Loucy (cell line): Measurements from ENCODE around the gene DRD3.

Experiments
- H2AFZ ChIP-seq: fragments of 200-600 bp; sonication (generic); 2 replicates; pipeline ENCODE4 v1.6.0; 2016; ENCODE audit warnings: antibody characterized with exemption, mild to moderate bottlenecking, low read length, moderate library complexity
- H3F3A ChIP-seq: fragments of 200-600 bp; 2 replicates; pipeline ENCODE4 v1.6.0; 2016; ENCODE audit warnings: antibody characterized with exemption, low read depth, mild to moderate bottlenecking
- H3K27me3 ChIP-seq: fragments of 200-600 bp; sonication (generic); 2 replicates; pipeline ENCODE4 v1.6.1; 2014; ENCODE audit warnings: low read length, mild to moderate bottlenecking; ENCODE audit not compliant: insufficient read depth, poor library complexity, severe bottlenecking
- H3K36me3 ChIP-seq: fragments of 200-600 bp; sonication (generic); 2 replicates; pipeline ENCODE4 v1.6.1; 2016; ENCODE audit warnings: low read length; ENCODE audit not compliant: insufficient read depth
- H3K4me1 ChIP-seq: fragments of 200-600 bp; sonication (generic); 2 replicates; pipeline ENCODE4 v1.5.1; 2014; ENCODE audit warnings: low read length, mild to moderate bottlenecking; ENCODE audit not compliant: insufficient read depth, poor library complexity, severe bottlenecking
- H3K4me2 ChIP-seq: fragments of 200-600 bp; sonication (generic); 2 replicates; pipeline ENCODE4 v1.6.0; 2014; ENCODE audit warnings: antibody characterized with exemption, low read length, low read depth, mild to moderate bottlenecking; ENCODE audit not compliant: poor library complexity, severe bottlenecking
- H3K4me3 ChIP-seq: fragments of 200-600 bp; sonication (generic); 2 replicates; pipeline ENCODE4 v1.5.1; 2014; ENCODE audit warnings: low read length, mild to moderate bottlenecking, mixed read lengths; ENCODE audit not compliant: poor library complexity, severe bottlenecking
- H3K79me2 ChIP-seq: fragments of 200-600 bp; sonication (generic); 2 replicates; pipeline ENCODE4 v1.6.1; 2014; ENCODE audit warnings: low read length; ENCODE audit not compliant: insufficient read depth
- H3K9ac ChIP-seq: fragments of 200-600 bp; sonication (generic); 2 replicates; pipeline ENCODE4 v1.6.0; 2014; ENCODE audit warnings: mild to moderate bottlenecking, low read depth, low read length, moderate library complexity; ENCODE audit not compliant: poor library complexity, severe bottlenecking
- H3K9me2 ChIP-seq: fragments of 200-600 bp; sonication (generic); replicated peaks from 2 replicates; pipeline ENCODE4 v1.6.1; 2016; ENCODE audit warnings: low read depth, low read length, mixed read lengths
- H3K9me3 ChIP-seq: fragments of 200-600 bp; sonication (generic); 2 replicates; pipeline ENCODE4 v1.6.1; 2014; ENCODE audit warnings: mild to moderate bottlenecking, antibody characterized with exemption, low read length, low read depth; ENCODE audit not compliant: insufficient read depth
- H4K20me1 ChIP-seq: fragments of 200-600 bp; sonication (generic); 2 replicates; pipeline ENCODE4 v1.6.0; 2014; ENCODE audit warnings: antibody characterized with exemption, low read length, mild to moderate bottlenecking; ENCODE audit not compliant: insufficient read depth, poor library complexity, severe bottlenecking
- EZH2phosphoT487 ChIP-seq: fragments of 200-600 bp; IDR thresholded peaks from 2 replicates; pipeline ENCODE4 v1.6.1; 2018; ENCODE audit warnings: antibody characterized with exemption, mild to moderate bottlenecking, moderate library complexity, borderline replicate concordance
- TF ChIP-seq, protein P1 (sequence below): fragments of 200-600 bp; sonication (generic); conservative IDR thresholded peaks from 2 replicates; pipeline ENCODE4 v1.5.1; 2014; ENCODE audit warnings: mild to moderate bottlenecking, antibody characterized with exemption, low read length

The DRD3 gene

DNA sequence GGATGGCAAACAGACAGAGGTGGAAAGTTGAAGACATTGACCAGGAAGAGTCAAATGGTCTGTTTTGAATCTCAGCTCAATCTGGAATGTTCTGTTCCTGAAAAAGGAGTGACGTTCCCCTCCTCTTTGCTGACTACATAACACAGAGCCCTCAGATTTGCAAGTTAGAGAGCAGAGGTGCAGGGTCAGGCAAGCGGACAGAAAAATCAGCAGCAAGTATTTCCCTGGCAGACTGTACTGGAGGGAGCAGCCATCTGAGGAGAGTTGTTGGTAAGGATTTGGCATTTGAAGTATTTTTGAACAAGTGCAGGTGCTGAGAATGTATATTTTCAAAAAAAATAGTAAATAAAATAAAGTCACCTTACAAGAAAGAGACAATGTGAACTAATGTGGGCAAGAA, 40.9 kb upstream of the DRD3 start:
- H2AFZ ChIP-seq, result no peak overlapping the region
- no peaks in the 10 kb centered on the region for H4K20me1 ChIP-seq
- TF ChIP-seq EZH2phosphoT487, result no peak
- H3F3A ChIP-seq, result no peaks in the 10 kb centered on the region
- H3K27me3 ChIP-seq, result no peaks in the 10 kb centered on the region
- H3K4me2 ChIP-seq, result no peak overlapping the region
- no peaks in the 10 kb centered on the region for H3K9me3 ChIP-seq
- H3K9ac ChIP-seq, result no peak overlapping the region
- no peaks in the 10 kb centered on the region for H3K9me2 ChIP-seq
- H3K79me2 ChIP-seq, result no peaks in the 10 kb centered on the region
- H3K4me1 ChIP-seq, result peaks cover 8% of the 10 kb centered on the region
- no peak overlapping the region for H3K4me3 ChIP-seq
- no peaks in the 10 kb centered on the region for H3K36me3 ChIP-seq

DNA sequence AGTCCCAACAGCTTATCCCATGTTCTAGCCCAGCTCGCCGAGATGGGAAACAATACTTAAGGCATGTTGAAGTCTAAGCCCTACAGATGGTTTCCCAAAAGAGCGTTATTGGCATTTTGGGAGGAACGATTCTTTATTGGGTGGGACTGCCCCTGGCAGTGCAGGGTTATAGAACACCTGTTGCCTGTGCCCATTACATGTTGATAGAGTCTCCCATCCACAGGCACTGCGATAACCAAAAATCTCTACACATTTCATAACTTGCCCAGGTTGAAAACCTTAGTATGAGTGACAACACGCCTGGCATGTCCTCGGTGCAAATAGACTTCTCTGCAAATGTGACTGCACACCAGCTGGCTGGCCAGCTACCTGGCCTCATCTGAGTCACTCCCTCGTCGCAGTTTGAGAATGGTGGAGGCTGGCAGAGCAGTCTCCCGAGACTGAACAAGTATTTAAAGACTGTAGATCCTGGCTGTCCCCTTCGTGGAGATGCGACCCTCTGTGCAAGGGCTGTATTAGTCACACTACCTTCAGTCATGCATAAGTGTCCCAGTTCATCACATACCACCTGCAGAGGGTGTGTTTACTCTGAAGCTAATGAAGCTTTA, 39.8 kb upstream of the DRD3 start:
- no peak overlapping the region for H3K9ac ChIP-seq
- no peaks in the 10 kb centered on the region for H3K27me3 ChIP-seq
- no peaks in the 10 kb centered on the region for H3K9me2 ChIP-seq
- peaks cover 4% of the 10 kb centered on the region; the same call in 1 of the 2 replicates for H3F3A ChIP-seq
- H3K4me2 ChIP-seq, result no peak overlapping the region
- no peak overlapping the region for H3K4me3 ChIP-seq
- H3K36me3 ChIP-seq, result no peaks in the 10 kb centered on the region
- no peaks in the 10 kb centered on the region for H4K20me1 ChIP-seq
- H2AFZ ChIP-seq, result no peak overlapping the region
- TF ChIP-seq, protein P1, sequence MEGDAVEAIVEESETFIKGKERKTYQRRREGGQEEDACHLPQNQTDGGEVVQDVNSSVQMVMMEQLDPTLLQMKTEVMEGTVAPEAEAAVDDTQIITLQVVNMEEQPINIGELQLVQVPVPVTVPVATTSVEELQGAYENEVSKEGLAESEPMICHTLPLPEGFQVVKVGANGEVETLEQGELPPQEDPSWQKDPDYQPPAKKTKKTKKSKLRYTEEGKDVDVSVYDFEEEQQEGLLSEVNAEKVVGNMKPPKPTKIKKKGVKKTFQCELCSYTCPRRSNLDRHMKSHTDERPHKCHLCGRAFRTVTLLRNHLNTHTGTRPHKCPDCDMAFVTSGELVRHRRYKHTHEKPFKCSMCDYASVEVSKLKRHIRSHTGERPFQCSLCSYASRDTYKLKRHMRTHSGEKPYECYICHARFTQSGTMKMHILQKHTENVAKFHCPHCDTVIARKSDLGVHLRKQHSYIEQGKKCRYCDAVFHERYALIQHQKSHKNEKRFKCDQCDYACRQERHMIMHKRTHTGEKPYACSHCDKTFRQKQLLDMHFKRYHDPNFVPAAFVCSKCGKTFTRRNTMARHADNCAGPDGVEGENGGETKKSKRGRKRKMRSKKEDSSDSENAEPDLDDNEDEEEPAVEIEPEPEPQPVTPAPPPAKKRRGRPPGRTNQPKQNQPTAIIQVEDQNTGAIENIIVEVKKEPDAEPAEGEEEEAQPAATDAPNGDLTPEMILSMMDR, result no peak
- no peak for TF ChIP-seq EZH2phosphoT487
- peaks cover 13% of the 10 kb centered on the region for H3K4me1 ChIP-seq
- no peaks in the 10 kb centered on the region for H3K79me2 ChIP-seq
- no peaks in the 10 kb centered on the region for H3K9me3 ChIP-seq

DNA sequence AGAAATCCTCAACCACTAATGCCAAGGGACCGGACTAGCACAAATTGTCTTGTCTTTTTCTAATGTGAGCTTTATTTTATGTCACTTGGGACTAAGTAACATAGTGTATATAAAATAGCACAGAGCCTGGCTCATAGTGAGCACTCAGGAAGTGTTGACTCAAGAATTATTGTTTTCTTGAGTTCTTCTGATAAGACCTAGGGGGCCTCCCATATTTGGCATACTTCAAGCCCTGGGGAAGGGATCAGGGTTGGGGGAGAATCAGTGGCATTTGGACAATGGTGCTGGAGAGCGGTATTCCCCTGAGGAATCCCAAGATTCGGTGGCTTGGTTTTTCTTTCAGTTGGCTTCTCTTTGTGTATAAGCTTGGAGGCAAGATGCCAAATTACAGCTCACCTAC, 39.2 kb upstream of the DRD3 start:
- no peaks in the 10 kb centered on the region for H3K36me3 ChIP-seq
- no peaks in the 10 kb centered on the region for H3K79me2 ChIP-seq
- H3K27me3 ChIP-seq, result no peaks in the 10 kb centered on the region
- H2AFZ ChIP-seq, result no peak overlapping the region
- no peak overlapping the region for H3K4me2 ChIP-seq
- H3K9ac ChIP-seq, result no peak overlapping the region
- no peaks in the 10 kb centered on the region for H3K9me3 ChIP-seq
- no peaks in the 10 kb centered on the region for H3K9me2 ChIP-seq
- no peaks in the 10 kb centered on the region for H4K20me1 ChIP-seq
- H3K4me1 ChIP-seq, result peaks cover 20% of the 10 kb centered on the region
- peaks cover 8% of the 10 kb centered on the region; the same call in 1 of the 2 replicates for H3F3A ChIP-seq
- TF ChIP-seq, protein P1, result no peak
- no peak for TF ChIP-seq EZH2phosphoT487
- H3K4me3 ChIP-seq, result no peak overlapping the region

DNA sequence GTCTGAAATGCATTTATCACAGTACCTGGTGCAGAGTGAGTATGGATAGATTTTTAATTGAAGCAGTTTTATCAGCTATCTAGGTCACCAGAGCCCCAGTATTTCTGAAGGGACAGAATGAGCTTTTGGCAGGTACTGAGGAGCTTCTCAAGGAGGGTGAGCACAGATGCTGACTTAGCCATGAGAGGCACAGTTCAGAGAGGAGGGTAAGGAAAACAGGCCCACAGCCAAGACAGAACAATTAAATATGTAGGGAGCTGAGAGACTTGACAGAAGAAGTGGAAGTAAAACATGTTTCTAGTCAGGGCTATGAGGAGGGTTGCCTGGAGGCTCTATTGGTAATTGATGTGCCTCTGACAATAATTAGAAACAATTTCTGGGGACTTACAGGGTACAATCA, 38.4 kb upstream of the DRD3 start:
- Histone ChIP-seq H3K9ac (no peak overlapping the region), H3K4me1 (peaks cover 22% of the 10 kb centered on the region), H3K27me3 (no peaks in the 10 kb centered on the region), H4K20me1 (no peaks in the 10 kb centered on the region), H3K9me2 (no peaks in the 10 kb centered on the region), H3K4me3 (no peak overlapping the region), H3K36me3 (no peaks in the 10 kb centered on the region), H3K79me2 (no peaks in the 10 kb centered on the region), H2AFZ (no peak overlapping the region), H3K9me3 (no peaks in the 10 kb centered on the region), H3F3A (peaks cover 8% of the 10 kb centered on the region; the same call in 1 of the 2 replicates), H3K4me2 (no peak overlapping the region)
- TF ChIP-seq, protein P1, result no peak
- no peak for TF ChIP-seq EZH2phosphoT487
